Loucy (cell line): ENCODE measurements around the gene NR1H3.

Experiments
- CTCF ChIP-seq: fragments of 200-600 bp; sonication (generic); conservative IDR thresholded peaks from 2 replicates; pipeline ENCODE4 v1.5.1; 2014; ENCODE audit warnings: mild to moderate bottlenecking, antibody characterized with exemption, low read length
- EZH2phosphoT487 ChIP-seq: fragments of 200-600 bp; IDR thresholded peaks from 2 replicates; pipeline ENCODE4 v1.6.1; 2018; ENCODE audit warnings: antibody characterized with exemption, mild to moderate bottlenecking, moderate library complexity, borderline replicate concordance

- TF ChIP-seq CTCF (no peak), EZH2phosphoT487 (no peak)
These were observed 15.1 kb upstream of the NR1H3 start for GRCh38 chr11:47242596-47243192.
